HepG2 (cell line): ENCODE data around the gene NOX3. TPM values are rescaled to one million over a fixed set of nuclear protein-coding genes. Genes with fewer than 3 reads are reported as not detected.

Source experiments
- ATAC-seq: fragments of 200-7000 bp; cut with Tn5 transposase; 3 replicates; pipeline ENCODE4 v1.9.1; 2020; ENCODE audit warnings: mild to moderate bottlenecking, moderate library complexity
- BruUV-seq: library from RNA; stranded (reverse); fragments of 400-500 nt; replicated peaks from 2 replicates; lab custom pipeline; 2021; lab: Mats Ljungman, UMichigan
- CTCF ChIA-PET: fragments of 300-600 bp; formaldehyde crosslinking; extraction: SDS; loops from one replicate; lab custom pipeline; 2021; ENCODE audit warnings: low total read pairs, inconsistent platforms, low intra/inter-chr PET ratio; lab: Yijun Ruan, JAX
- POLR2A ChIA-PET: fragments of 350-600 bp; sonication (Branson Sonifier 250); formaldehyde crosslinking; loops from one replicate; lab custom pipeline; 2020; ENCODE audit warnings: antibody characterized with exemption, inconsistent platforms; lab: Yijun Ruan, JAX
- DNase-seq: peaks from one replicate; pipeline ENCODE4 v3.0.0-alpha.2; 2015; ENCODE audit warnings: low spot score
- FAIRE-seq: peaks from 3 replicates; lab custom pipeline; 2011; peaks lifted over from hg19 to GRCh38; lab: Jason Lieb, UNC
- H2AFZ ChIP-seq: one replicate; pipeline ENCODE4 v1.6.1; 2011; ENCODE audit warnings: low read length, inconsistent platforms
- H3K27ac ChIP-seq: fragments of 300-600 bp; 3 replicates; pipeline ENCODE4 v1.8.0; 2011; ENCODE audit warnings: mixed run types, mild to moderate bottlenecking, mixed read lengths, low read length, inconsistent platforms; ENCODE audit not compliant: insufficient read depth; ENCODE audit errors: extremely low read length
- H3K27me3 ChIP-seq, 2 experiments: fragments of 200-600 bp in 1 of 2; 2 replicates in 1 of 2; 3 replicates in 1 of 2; pipeline versions ENCODE4 v1.6.0 to v1.8.0; 2011; ENCODE audit warnings: low read length in 2 of 2, mild to moderate bottlenecking in 2 of 2, moderate library complexity in 2 of 2, inconsistent platforms in 1 of 2; ENCODE audit not compliant: insufficient read depth in 2 of 2, control insufficient read depth in 1 of 2
- H3K36me3 ChIP-seq, 2 experiments: fragments of 200-600 bp in 1 of 2; replicated peaks in 1 of 2; 2 replicates in 1 of 2; 3 replicates in 1 of 2; pipeline versions ENCODE4 v1.5.1 to v1.8.0; 2011; ENCODE audit warnings: low read length in 2 of 2, inconsistent platforms in 1 of 2; ENCODE audit not compliant: insufficient read depth in 2 of 2, control insufficient read depth in 1 of 2
- H3K4me1 ChIP-seq: 2 replicates; pipeline ENCODE4 v1.5.1; 2012; ENCODE audit warnings: low read length, inconsistent platforms; ENCODE audit not compliant: insufficient read depth
- H3K4me2 ChIP-seq: 2 replicates; pipeline ENCODE4 v1.6.0; 2011; ENCODE audit warnings: low read depth, low read length, inconsistent platforms
- H3K4me3 ChIP-seq, 3 experiments: fragments of 200-600 bp in 1 of 3; sonication (generic), shearing (Covaris generic) in 1 of 3; replicated peaks in 1 of 3; 2 replicates each; pipeline ENCODE4 v1.5.1; 2011 to 2016; ENCODE audit warnings: low read length in 3 of 3, inconsistent platforms in 2 of 3, low read depth in 2 of 3, mild to moderate bottlenecking in 2 of 3, control low read depth in 1 of 3, mixed read lengths in 1 of 3; ENCODE audit not compliant: insufficient read depth in 1 of 3
- H3K79me2 ChIP-seq: one replicate; pipeline ENCODE4 v1.6.1; 2011; ENCODE audit warnings: low read length, inconsistent platforms; ENCODE audit not compliant: insufficient read depth
- H3K9ac ChIP-seq: 2 replicates; pipeline ENCODE4 v1.6.0; 2011; ENCODE audit warnings: mild to moderate bottlenecking, low read depth, low read length, inconsistent platforms; ENCODE audit not compliant: insufficient read depth
- H3K9me3 ChIP-seq: 2 replicates; pipeline ENCODE4 v1.5.1; 2012; ENCODE audit warnings: mild to moderate bottlenecking, low read length
- H4K20me1 ChIP-seq: 2 replicates; pipeline ENCODE4 v1.6.0; 2011; ENCODE audit warnings: inconsistent platforms, mild to moderate bottlenecking, low read length, moderate library complexity; ENCODE audit not compliant: insufficient read depth
- MYPOP ChIP-seq: sonication (generic); formaldehyde crosslinking; IDR thresholded peaks from 2 replicates; pipeline ENCODE4 v1.8.1; 2023; ENCODE audit warnings: mild to moderate bottlenecking, moderate library complexity, missing genetic modification reagents
- SETDB1 ChIP-seq: sonication (generic); formaldehyde crosslinking; IDR thresholded peaks from 2 replicates; pipeline ENCODE4 v1.5.1; 2020; ENCODE audit warnings: missing genetic modification reagents, mild to moderate bottlenecking, borderline replicate concordance
- SIN3B ChIP-seq: fragments of 150-350 bp; IDR thresholded peaks from 2 replicates; pipeline ENCODE4 v1.6.1; 2014; ENCODE audit warnings: low read length
- TRIM24 ChIP-seq: sonication (generic); formaldehyde crosslinking; IDR thresholded peaks from 2 replicates; pipeline ENCODE4 v1.8.0; 2022; ENCODE audit warnings: mild to moderate bottlenecking, missing genetic modification reagents
- ZNF224 ChIP-seq: sonication (generic); formaldehyde crosslinking; IDR thresholded peaks from 2 replicates; pipeline ENCODE4 v1.5.0; 2020; ENCODE audit warnings: mild to moderate bottlenecking, missing genetic modification reagents
- ZNF629 ChIP-seq: sonication (generic); formaldehyde crosslinking; conservative IDR thresholded peaks from 2 replicates; pipeline ENCODE4 v1.5.0; 2020; ENCODE audit warnings: missing genetic modification reagents
- WGBS: methylation state at CpG from one replicate; pipeline ENCODE4 v1.1.6; 2017; ENCODE audit warnings: low lambda C conversion rate; 5-methylcytosine and 5-hydroxymethylcytosine counted together
- in situ Hi-C: cut with HindIII; loops from 2 replicates; pipeline ENCODE4 v1.10.0; 2017; ENCODE audit warnings: low pct_unique_long_range_greater_than_20kb; ENCODE audit not compliant: extremely low pct_ligation_motif_present
- intact Hi-C: fragments of 100-400 bp; cut with micrococcal nuclease; formaldehyde crosslinking; loops from one replicate; pipeline ENCODE4 v1.10.0; 2022; ENCODE audit not compliant: unreplicated experiment
- polyA plus RNA-seq, 8 experiments: library from polyadenylated mRNA; depleted of rRNA in 3 of 8; stranded (reverse) in 7 of 8; unstranded in 1 of 8; fragments of >200 nt; fragmentation: Illumina TruSeq in 4 of 8; extraction: Trizol in 4 of 8; gene quantifications; 2 replicates each; pipeline versions ENCODE4 v1.2.1 to v1.2.3, GENCODE V29; 2011 to 2016; ENCODE audit warnings: low read depth in 4 of 8, missing spikeins in 1 of 8, mixed read lengths in 1 of 8; ENCODE audit not compliant: insufficient read depth in 1 of 8
- total RNA-seq, 5 experiments: library from RNA; depleted of rRNA; stranded (reverse); fragments of >200 nt; fragmentation: Illumina TruSeq; extraction: Trizol; gene quantifications; 2 replicates each; pipeline ENCODE4 v1.2.3, GENCODE V29; 2016; ENCODE audit warnings: low read depth in 1 of 5
- TF ChIP-seq, protein P1 (sequence below): sonication (generic); formaldehyde crosslinking; IDR thresholded peaks from 2 replicates; pipeline ENCODE4 v1.5.1; 2020; ENCODE audit warnings: mild to moderate bottlenecking, missing genetic modification reagents, moderate library complexity

NOX3 gene
- total and polyA plus RNA-seq, 2 of the 13 experiments (the other 11 are each of a cell fraction or from before 2014, with no cell fraction given) = 0.09 to 0.18 TPM

- H4K20me1 ChIP-seq = no peaks in the 10 kb centered on the region
- CTCF ChIA-PET = no interaction called here
- no peak for FAIRE-seq
- no peak overlapping the region for H3K4me3 ChIP-seq
- no peak for DNase-seq
- no peak overlapping the region for H3K9ac ChIP-seq
- H3K4me1 ChIP-seq = peaks cover 37% of the 10 kb centered on the region
- H3K9me3 ChIP-seq = no peaks in the 10 kb centered on the region
- H3K79me2 ChIP-seq = no peaks in the 10 kb centered on the region
- no peaks in the 10 kb centered on the region for H3K27me3 ChIP-seq
- ATAC-seq = no peak
- WGBS = 96% methylated on average over 9 of the region's 9 CpGs
- H3K36me3 ChIP-seq = no peaks in the 10 kb centered on the region
- no peak overlapping the region for H3K4me2 ChIP-seq
- H3K27ac ChIP-seq = no peak overlapping the region
- TF ChIP-seq SETDB1 (CRISPR knock-in tag) = no peak
- TF ChIP-seq, protein P1, sequence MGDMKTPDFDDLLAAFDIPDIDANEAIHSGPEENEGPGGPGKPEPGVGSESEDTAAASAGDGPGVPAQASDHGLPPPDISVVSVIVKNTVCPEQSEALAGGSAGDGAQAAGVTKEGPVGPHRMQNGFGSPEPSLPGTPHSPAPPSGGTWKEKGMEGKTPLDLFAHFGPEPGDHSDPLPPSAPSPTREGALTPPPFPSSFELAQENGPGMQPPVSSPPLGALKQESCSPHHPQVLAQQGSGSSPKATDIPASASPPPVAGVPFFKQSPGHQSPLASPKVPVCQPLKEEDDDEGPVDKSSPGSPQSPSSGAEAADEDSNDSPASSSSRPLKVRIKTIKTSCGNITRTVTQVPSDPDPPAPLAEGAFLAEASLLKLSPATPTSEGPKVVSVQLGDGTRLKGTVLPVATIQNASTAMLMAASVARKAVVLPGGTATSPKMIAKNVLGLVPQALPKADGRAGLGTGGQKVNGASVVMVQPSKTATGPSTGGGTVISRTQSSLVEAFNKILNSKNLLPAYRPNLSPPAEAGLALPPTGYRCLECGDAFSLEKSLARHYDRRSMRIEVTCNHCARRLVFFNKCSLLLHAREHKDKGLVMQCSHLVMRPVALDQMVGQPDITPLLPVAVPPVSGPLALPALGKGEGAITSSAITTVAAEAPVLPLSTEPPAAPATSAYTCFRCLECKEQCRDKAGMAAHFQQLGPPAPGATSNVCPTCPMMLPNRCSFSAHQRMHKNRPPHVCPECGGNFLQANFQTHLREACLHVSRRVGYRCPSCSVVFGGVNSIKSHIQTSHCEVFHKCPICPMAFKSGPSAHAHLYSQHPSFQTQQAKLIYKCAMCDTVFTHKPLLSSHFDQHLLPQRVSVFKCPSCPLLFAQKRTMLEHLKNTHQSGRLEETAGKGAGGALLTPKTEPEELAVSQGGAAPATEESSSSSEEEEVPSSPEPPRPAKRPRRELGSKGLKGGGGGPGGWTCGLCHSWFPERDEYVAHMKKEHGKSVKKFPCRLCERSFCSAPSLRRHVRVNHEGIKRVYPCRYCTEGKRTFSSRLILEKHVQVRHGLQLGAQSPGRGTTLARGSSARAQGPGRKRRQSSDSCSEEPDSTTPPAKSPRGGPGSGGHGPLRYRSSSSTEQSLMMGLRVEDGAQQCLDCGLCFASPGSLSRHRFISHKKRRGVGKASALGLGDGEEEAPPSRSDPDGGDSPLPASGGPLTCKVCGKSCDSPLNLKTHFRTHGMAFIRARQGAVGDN = 0 out of 2 replicates have a peak, but pooled peaks have one; percentile 16
- 0 out of 2 replicates have a peak, but pooled peaks have one; percentile 12 for TF ChIP-seq MYPOP (CRISPR knock-in tag)
- 0 out of 2 replicates have a peak, but pooled peaks have one; percentile 8 for TF ChIP-seq ZNF629 (CRISPR knock-in tag)
- no peak for TF ChIP-seq SIN3B
- TF ChIP-seq TRIM24 (CRISPR knock-in tag) = no peak
- TF ChIP-seq ZNF224 (CRISPR knock-in tag) = 0 out of 2 replicates have a peak, but pooled peaks have one; percentile 26
- TF ChIP-seq, all 625 proteins: peak for 4
- intact Hi-C loops = no loop called here
- no TSS peak for BruUV-seq
- in situ Hi-C loops = no loop called here
- H2AFZ ChIP-seq = no peak overlapping the region
- POLR2A ChIA-PET = interaction anchor here (2.3 kb wide), 1 partner anchor 80 kb away, joined by 5 read pairs; no protein-coding TSS in a partner anchor
Measured at GRCh38 chr6:155408981-155409380, 46.7 kb downstream of the NOX3 start.
